Loucy (cell line): ENCODE results near the gene NCKAP5.

Source experiments
- H2AFZ ChIP-seq: fragments of 200-600 bp; sonication (generic); 2 replicates; pipeline ENCODE4 v1.6.0; 2016; ENCODE audit warnings: antibody characterized with exemption, mild to moderate bottlenecking, low read length, moderate library complexity
- H3F3A ChIP-seq: fragments of 200-600 bp; 2 replicates; pipeline ENCODE4 v1.6.0; 2016; ENCODE audit warnings: antibody characterized with exemption, low read depth, mild to moderate bottlenecking
- H3K27me3 ChIP-seq: fragments of 200-600 bp; sonication (generic); 2 replicates; pipeline ENCODE4 v1.6.1; 2014; ENCODE audit warnings: low read length, mild to moderate bottlenecking; ENCODE audit not compliant: insufficient read depth, poor library complexity, severe bottlenecking
- H3K36me3 ChIP-seq: fragments of 200-600 bp; sonication (generic); 2 replicates; pipeline ENCODE4 v1.6.1; 2016; ENCODE audit warnings: low read length; ENCODE audit not compliant: insufficient read depth
- H3K4me1 ChIP-seq: fragments of 200-600 bp; sonication (generic); 2 replicates; pipeline ENCODE4 v1.5.1; 2014; ENCODE audit warnings: low read length, mild to moderate bottlenecking; ENCODE audit not compliant: insufficient read depth, poor library complexity, severe bottlenecking
- H3K4me2 ChIP-seq: fragments of 200-600 bp; sonication (generic); 2 replicates; pipeline ENCODE4 v1.6.0; 2014; ENCODE audit warnings: antibody characterized with exemption, low read length, low read depth, mild to moderate bottlenecking; ENCODE audit not compliant: poor library complexity, severe bottlenecking
- H3K4me3 ChIP-seq: fragments of 200-600 bp; sonication (generic); 2 replicates; pipeline ENCODE4 v1.5.1; 2014; ENCODE audit warnings: low read length, mild to moderate bottlenecking, mixed read lengths; ENCODE audit not compliant: poor library complexity, severe bottlenecking
- H3K79me2 ChIP-seq: fragments of 200-600 bp; sonication (generic); 2 replicates; pipeline ENCODE4 v1.6.1; 2014; ENCODE audit warnings: low read length; ENCODE audit not compliant: insufficient read depth
- H3K9ac ChIP-seq: fragments of 200-600 bp; sonication (generic); 2 replicates; pipeline ENCODE4 v1.6.0; 2014; ENCODE audit warnings: mild to moderate bottlenecking, low read depth, low read length, moderate library complexity; ENCODE audit not compliant: poor library complexity, severe bottlenecking
- H3K9me2 ChIP-seq: fragments of 200-600 bp; sonication (generic); replicated peaks from 2 replicates; pipeline ENCODE4 v1.6.1; 2016; ENCODE audit warnings: low read depth, low read length, mixed read lengths
- H3K9me3 ChIP-seq: fragments of 200-600 bp; sonication (generic); 2 replicates; pipeline ENCODE4 v1.6.1; 2014; ENCODE audit warnings: mild to moderate bottlenecking, antibody characterized with exemption, low read length, low read depth; ENCODE audit not compliant: insufficient read depth
- H4K20me1 ChIP-seq: fragments of 200-600 bp; sonication (generic); 2 replicates; pipeline ENCODE4 v1.6.0; 2014; ENCODE audit warnings: antibody characterized with exemption, low read length, mild to moderate bottlenecking; ENCODE audit not compliant: insufficient read depth, poor library complexity, severe bottlenecking
- CTCF ChIP-seq: fragments of 200-600 bp; sonication (generic); conservative IDR thresholded peaks from 2 replicates; pipeline ENCODE4 v1.5.1; 2014; ENCODE audit warnings: mild to moderate bottlenecking, antibody characterized with exemption, low read length
- EZH2phosphoT487 ChIP-seq: fragments of 200-600 bp; IDR thresholded peaks from 2 replicates; pipeline ENCODE4 v1.6.1; 2018; ENCODE audit warnings: antibody characterized with exemption, mild to moderate bottlenecking, moderate library complexity, borderline replicate concordance

Gene NCKAP5

DNA sequence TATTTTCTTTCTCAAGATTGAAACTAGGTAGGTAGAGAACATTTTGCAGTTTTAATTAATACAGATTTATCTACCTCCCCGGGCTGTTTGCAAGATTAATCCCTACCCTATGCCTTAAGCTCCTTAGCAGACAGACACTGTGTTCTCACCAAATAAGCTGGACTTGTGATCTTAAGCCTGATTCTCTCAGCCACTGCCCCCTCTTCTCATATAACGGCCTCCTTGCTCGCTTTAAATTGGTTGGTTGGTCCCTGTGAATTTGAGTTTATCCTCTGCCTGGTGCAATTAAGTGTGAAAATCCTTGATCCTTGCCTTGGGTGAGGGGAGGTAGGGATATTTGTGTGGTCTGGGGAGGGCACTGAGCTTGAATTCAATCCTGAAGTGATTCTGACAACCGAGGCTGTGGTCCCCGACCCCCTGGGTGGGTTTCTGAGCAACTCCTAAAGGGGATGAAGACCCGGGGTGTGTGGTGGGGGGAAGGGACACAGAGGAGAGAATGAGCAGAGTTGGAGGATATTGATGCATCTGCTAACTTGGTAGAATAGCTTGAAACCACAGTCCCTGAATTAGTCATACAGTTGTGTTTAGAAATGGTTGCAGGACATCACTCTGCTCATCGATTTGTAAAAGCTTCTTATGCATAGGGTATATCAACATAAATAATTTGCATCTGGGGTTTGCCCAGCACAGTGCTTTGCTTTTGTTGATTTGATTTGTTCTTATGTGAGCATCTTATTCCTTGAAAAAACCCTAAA is 36.9 kb upstream of the NCKAP5 start:
- no peaks in the 10 kb centered on the region for H3K79me2 ChIP-seq
- no peak overlapping the region for H3K4me2 ChIP-seq
- no peak overlapping the region for H3K4me3 ChIP-seq
- no peaks in the 10 kb centered on the region for H3K36me3 ChIP-seq
- no peaks in the 10 kb centered on the region for H3K27me3 ChIP-seq
- H2AFZ ChIP-seq = no peak overlapping the region
- H3K4me1 ChIP-seq = no peaks in the 10 kb centered on the region
- H3F3A ChIP-seq = no peaks in the 10 kb centered on the region
- no peaks in the 10 kb centered on the region for H4K20me1 ChIP-seq
- no peaks in the 10 kb centered on the region for H3K9me3 ChIP-seq
- no peaks in the 10 kb centered on the region for H3K9me2 ChIP-seq
- TF ChIP-seq EZH2phosphoT487 (no peak), CTCF (no peak)
- no peak overlapping the region for H3K9ac ChIP-seq

GRCh38 chr2:133603109-133603508 is 34.8 kb upstream of the NCKAP5 start:
- H3K27me3 ChIP-seq = no peaks in the 10 kb centered on the region

GRCh38 chr2:133602538-133602937 is 34.3 kb upstream of the NCKAP5 start:
- Histone ChIP-seq H3F3A (no peaks in the 10 kb centered on the region), H3K36me3 (no peaks in the 10 kb centered on the region)

More at GRCh38 chr2:133603109-133603508, 34.8 kb upstream of the NCKAP5 start:
- H3K4me3 ChIP-seq = no peak overlapping the region
- no peaks in the 10 kb centered on the region for H3K79me2 ChIP-seq
- no peaks in the 10 kb centered on the region for H3K9me2 ChIP-seq
- no peaks in the 10 kb centered on the region for H3K4me1 ChIP-seq
- no peak overlapping the region for H2AFZ ChIP-seq
- H4K20me1 ChIP-seq = no peaks in the 10 kb centered on the region
- no peaks in the 10 kb centered on the region for H3K36me3 ChIP-seq
- H3K4me2 ChIP-seq = no peak overlapping the region
- H3K9me3 ChIP-seq = 0 out of 2 replicates have a peak, but pooled peaks cover 4% of the 10 kb centered on the region
- H3F3A ChIP-seq = no peaks in the 10 kb centered on the region
- no peak overlapping the region for H3K9ac ChIP-seq
- TF ChIP-seq EZH2phosphoT487 = no peak
- TF ChIP-seq CTCF = no peak

More at GRCh38 chr2:133602538-133602937, 34.3 kb upstream of the NCKAP5 start:
- Histone ChIP-seq H3K9ac (no peak overlapping the region), H3K4me2 (no peak overlapping the region), H3K4me3 (no peak overlapping the region), H3K9me2 (no peaks in the 10 kb centered on the region), H2AFZ (no peak overlapping the region), H3K4me1 (no peaks in the 10 kb centered on the region), H3K27me3 (no peaks in the 10 kb centered on the region), H3K9me3 (0 out of 2 replicates have a peak, but pooled peaks cover 4% of the 10 kb centered on the region), H4K20me1 (no peaks in the 10 kb centered on the region), H3K79me2 (no peaks in the 10 kb centered on the region)
- TF ChIP-seq EZH2phosphoT487 (no peak), CTCF (no peak)
